HepG2 (cell line): ENCODE data around the gene CECR2. TPM values are rescaled to one million over a fixed set of nuclear protein-coding genes. Genes with fewer than 3 reads are reported as not detected.

Experiments
- ATAC-seq: fragments of 200-7000 bp; cut with Tn5 transposase; 3 replicates; pipeline ENCODE4 v1.9.1; 2020; ENCODE audit warnings: mild to moderate bottlenecking, moderate library complexity
- BruUV-seq: library from RNA; stranded (reverse); fragments of 400-500 nt; replicated peaks from 2 replicates; lab custom pipeline; 2021; lab: Mats Ljungman, UMichigan
- CTCF ChIA-PET: fragments of 300-600 bp; formaldehyde crosslinking; extraction: SDS; loops from one replicate; lab custom pipeline; 2021; ENCODE audit warnings: low total read pairs, inconsistent platforms, low intra/inter-chr PET ratio; lab: Yijun Ruan, JAX
- POLR2A ChIA-PET: fragments of 350-600 bp; sonication (Branson Sonifier 250); formaldehyde crosslinking; loops from one replicate; lab custom pipeline; 2020; ENCODE audit warnings: antibody characterized with exemption, inconsistent platforms; lab: Yijun Ruan, JAX
- DNase-seq: peaks from one replicate; pipeline ENCODE4 v3.0.0-alpha.2; 2015; ENCODE audit warnings: low spot score
- FAIRE-seq: peaks from 3 replicates; lab custom pipeline; 2011; peaks lifted over from hg19 to GRCh38; lab: Jason Lieb, UNC
- H2AFZ ChIP-seq: one replicate; pipeline ENCODE4 v1.6.1; 2011; ENCODE audit warnings: low read length, inconsistent platforms
- H3K27ac ChIP-seq: fragments of 300-600 bp; 3 replicates; pipeline ENCODE4 v1.8.0; 2011; ENCODE audit warnings: mixed run types, mild to moderate bottlenecking, mixed read lengths, low read length, inconsistent platforms; ENCODE audit not compliant: insufficient read depth; ENCODE audit errors: extremely low read length
- H3K27me3 ChIP-seq, 2 experiments: fragments of 200-600 bp in 1 of 2; 2 replicates in 1 of 2; 3 replicates in 1 of 2; pipeline versions ENCODE4 v1.6.0 to v1.8.0; 2011; ENCODE audit warnings: low read length in 2 of 2, mild to moderate bottlenecking in 2 of 2, moderate library complexity in 2 of 2, inconsistent platforms in 1 of 2; ENCODE audit not compliant: insufficient read depth in 2 of 2, control insufficient read depth in 1 of 2
- H3K36me3 ChIP-seq, 2 experiments: fragments of 200-600 bp in 1 of 2; replicated peaks in 1 of 2; 2 replicates in 1 of 2; 3 replicates in 1 of 2; pipeline versions ENCODE4 v1.5.1 to v1.8.0; 2011; ENCODE audit warnings: low read length in 2 of 2, inconsistent platforms in 1 of 2; ENCODE audit not compliant: insufficient read depth in 2 of 2, control insufficient read depth in 1 of 2
- H3K4me1 ChIP-seq: 2 replicates; pipeline ENCODE4 v1.5.1; 2012; ENCODE audit warnings: low read length, inconsistent platforms; ENCODE audit not compliant: insufficient read depth
- H3K4me2 ChIP-seq: 2 replicates; pipeline ENCODE4 v1.6.0; 2011; ENCODE audit warnings: low read depth, low read length, inconsistent platforms
- H3K4me3 ChIP-seq, 3 experiments: fragments of 200-600 bp in 1 of 3; sonication (generic), shearing (Covaris generic) in 1 of 3; replicated peaks in 1 of 3; 2 replicates each; pipeline ENCODE4 v1.5.1; 2011 to 2016; ENCODE audit warnings: low read length in 3 of 3, inconsistent platforms in 2 of 3, low read depth in 2 of 3, mild to moderate bottlenecking in 2 of 3, control low read depth in 1 of 3, mixed read lengths in 1 of 3; ENCODE audit not compliant: insufficient read depth in 1 of 3
- H3K79me2 ChIP-seq: one replicate; pipeline ENCODE4 v1.6.1; 2011; ENCODE audit warnings: low read length, inconsistent platforms; ENCODE audit not compliant: insufficient read depth
- H3K9ac ChIP-seq: 2 replicates; pipeline ENCODE4 v1.6.0; 2011; ENCODE audit warnings: mild to moderate bottlenecking, low read depth, low read length, inconsistent platforms; ENCODE audit not compliant: insufficient read depth
- H3K9me3 ChIP-seq: 2 replicates; pipeline ENCODE4 v1.5.1; 2012; ENCODE audit warnings: mild to moderate bottlenecking, low read length
- H4K20me1 ChIP-seq: 2 replicates; pipeline ENCODE4 v1.6.0; 2011; ENCODE audit warnings: inconsistent platforms, mild to moderate bottlenecking, low read length, moderate library complexity; ENCODE audit not compliant: insufficient read depth
- HOXD1 ChIP-seq: sonication (generic); formaldehyde crosslinking; IDR thresholded peaks from 2 replicates; pipeline ENCODE4 v1.5.0; 2020; ENCODE audit warnings: missing genetic modification reagents
- MAFG ChIP-seq: sonication (generic); formaldehyde crosslinking; IDR thresholded peaks from 2 replicates; pipeline ENCODE4 v1.5.1; 2020; ENCODE audit warnings: mild to moderate bottlenecking, missing genetic modification reagents
- MTF1 ChIP-seq: sonication (generic); formaldehyde crosslinking; IDR thresholded peaks from 2 replicates; pipeline ENCODE4 v1.5.0; 2020; ENCODE audit warnings: missing genetic modification reagents
- NFKB2 ChIP-seq: sonication (generic); formaldehyde crosslinking; IDR thresholded peaks from 2 replicates; pipeline ENCODE4 v1.4.0; 2020; ENCODE audit warnings: missing genetic modification reagents, borderline replicate concordance
- POLR2AphosphoS2 ChIP-seq: IDR thresholded peaks from 2 replicates; pipeline ENCODE4 v1.6.1; 2011; ENCODE audit warnings: low read depth, low read length, improper control_type of control experiment
- RBAK ChIP-seq: sonication (generic); formaldehyde crosslinking; IDR thresholded peaks from 2 replicates; pipeline ENCODE4 v1.5.1; 2020; ENCODE audit warnings: mild to moderate bottlenecking, missing genetic modification reagents
- SOX5 ChIP-seq: IDR thresholded peaks from 2 replicates; pipeline ENCODE4 v1.6.1; 2016; ENCODE audit warnings: borderline replicate concordance
- ZBTB21 ChIP-seq: sonication (generic); formaldehyde crosslinking; IDR thresholded peaks from 2 replicates; pipeline ENCODE4 v1.4.0; 2020; ENCODE audit warnings: missing genetic modification reagents
- ZFP1 ChIP-seq: IDR thresholded peaks from 2 replicates; pipeline ENCODE4 v1.6.1; 2016
- ZNF20 ChIP-seq: sonication (generic); formaldehyde crosslinking; IDR thresholded peaks from 2 replicates; pipeline ENCODE4 v1.4.0; 2020; ENCODE audit warnings: mild to moderate bottlenecking, moderate library complexity, missing genetic modification reagents
- ZNF331 ChIP-seq: sonication (generic); formaldehyde crosslinking; IDR thresholded peaks from 2 replicates; pipeline ENCODE4 v1.4.0; 2020; ENCODE audit warnings: missing genetic modification reagents
- ZNF619 ChIP-seq: sonication (generic); formaldehyde crosslinking; IDR thresholded peaks from 2 replicates; pipeline ENCODE4 v1.4.0; 2020; ENCODE audit warnings: mild to moderate bottlenecking, missing genetic modification reagents
- ZNF749 ChIP-seq: sonication (generic); formaldehyde crosslinking; IDR thresholded peaks from 2 replicates; pipeline ENCODE4 v1.8.0; 2022; ENCODE audit warnings: mild to moderate bottlenecking, missing genetic modification reagents, moderate library complexity, borderline replicate concordance
- WGBS: methylation state at CpG from one replicate; pipeline ENCODE4 v1.1.6; 2017; ENCODE audit warnings: low lambda C conversion rate; 5-methylcytosine and 5-hydroxymethylcytosine counted together
- in situ Hi-C: cut with HindIII; loops from 2 replicates; pipeline ENCODE4 v1.10.0; 2017; ENCODE audit warnings: low pct_unique_long_range_greater_than_20kb; ENCODE audit not compliant: extremely low pct_ligation_motif_present
- intact Hi-C: fragments of 100-400 bp; cut with micrococcal nuclease; formaldehyde crosslinking; loops from one replicate; pipeline ENCODE4 v1.10.0; 2022; ENCODE audit not compliant: unreplicated experiment
- polyA plus RNA-seq, 8 experiments: library from polyadenylated mRNA; depleted of rRNA in 3 of 8; stranded (reverse) in 7 of 8; unstranded in 1 of 8; fragments of >200 nt; fragmentation: Illumina TruSeq in 4 of 8; extraction: Trizol in 4 of 8; gene quantifications; 2 replicates each; pipeline versions ENCODE4 v1.2.1 to v1.2.3, GENCODE V29; 2011 to 2016; ENCODE audit warnings: low read depth in 4 of 8, missing spikeins in 1 of 8, mixed read lengths in 1 of 8; ENCODE audit not compliant: insufficient read depth in 1 of 8
- total RNA-seq, 5 experiments: library from RNA; depleted of rRNA; stranded (reverse); fragments of >200 nt; fragmentation: Illumina TruSeq; extraction: Trizol; gene quantifications; 2 replicates each; pipeline ENCODE4 v1.2.3, GENCODE V29; 2016; ENCODE audit warnings: low read depth in 1 of 5
- TF ChIP-seq, protein P1 (sequence below): sonication (generic); formaldehyde crosslinking; conservative IDR thresholded peaks from 2 replicates; pipeline ENCODE4 v1.8.0; 2022; ENCODE audit warnings: missing genetic modification reagents
- TF ChIP-seq, protein P2 (sequence below), 2 experiments: fragments of 450-650 bp in 1 of 2; sonication (generic) in 1 of 2; formaldehyde crosslinking in 1 of 2; IDR thresholded peaks; 2 replicates each; pipeline versions ENCODE4 v1.6.1 to v1.8.0; 2016 to 2022; ENCODE audit warnings: antibody characterized with exemption in 1 of 2, mild to moderate bottlenecking in 1 of 2, missing genetic modification reagents in 1 of 2

CECR2 gene
- total and polyA plus RNA-seq, 2 of the 13 experiments (the other 11 are each of a cell fraction or from before 2014, with no cell fraction given) = not detected

DNA sequence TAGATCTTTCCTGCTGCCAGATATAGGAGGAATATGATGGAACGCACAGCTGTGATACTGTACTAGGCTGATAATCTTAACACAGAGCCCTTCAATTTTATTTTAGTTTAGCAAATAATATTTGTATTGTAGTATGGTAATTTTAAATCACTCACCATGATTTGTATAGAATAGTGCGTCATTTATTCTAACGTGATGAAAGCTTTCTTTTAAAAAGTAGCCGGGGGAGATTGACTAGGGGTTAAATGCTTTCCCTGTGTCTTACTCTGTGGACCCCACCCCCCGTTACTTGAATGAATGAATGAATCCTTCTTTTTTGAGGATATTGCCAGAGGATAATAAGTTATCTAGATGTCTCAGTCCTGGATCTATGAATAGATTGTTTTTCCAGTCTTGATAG lies 72.1 kb downstream of the CECR2 start:
- no peaks in the 10 kb centered on the region for H3K4me1 ChIP-seq
- intact Hi-C loops = no loop called here
- no peak overlapping the region for H2AFZ ChIP-seq
- no peaks in the 10 kb centered on the region for H3K36me3 ChIP-seq
- no peak for ATAC-seq
- BruUV-seq = no TSS peak
- 23% methylated on average over 5 of the region's 5 CpGs for WGBS
- in situ Hi-C loops = no loop called here
- H3K79me2 ChIP-seq = no peaks in the 10 kb centered on the region
- ChIA-PET POLR2A (no interaction called here), CTCF (no interaction called here)
- H3K27ac ChIP-seq = no peak overlapping the region
- no peak overlapping the region for H3K9ac ChIP-seq
- FAIRE-seq = no peak
- peaks cover 0 to 26% of the 10 kb centered on the region in 2 experiments; a peak in 3 of 5 replicates for H3K27me3 ChIP-seq
- H3K9me3 ChIP-seq = no peaks in the 10 kb centered on the region
- H3K4me3 ChIP-seq = no peak overlapping the region
- no peak for DNase-seq
- no peaks in the 10 kb centered on the region for H4K20me1 ChIP-seq
- no peak overlapping the region for H3K4me2 ChIP-seq
- TF ChIP-seq, protein P1, sequence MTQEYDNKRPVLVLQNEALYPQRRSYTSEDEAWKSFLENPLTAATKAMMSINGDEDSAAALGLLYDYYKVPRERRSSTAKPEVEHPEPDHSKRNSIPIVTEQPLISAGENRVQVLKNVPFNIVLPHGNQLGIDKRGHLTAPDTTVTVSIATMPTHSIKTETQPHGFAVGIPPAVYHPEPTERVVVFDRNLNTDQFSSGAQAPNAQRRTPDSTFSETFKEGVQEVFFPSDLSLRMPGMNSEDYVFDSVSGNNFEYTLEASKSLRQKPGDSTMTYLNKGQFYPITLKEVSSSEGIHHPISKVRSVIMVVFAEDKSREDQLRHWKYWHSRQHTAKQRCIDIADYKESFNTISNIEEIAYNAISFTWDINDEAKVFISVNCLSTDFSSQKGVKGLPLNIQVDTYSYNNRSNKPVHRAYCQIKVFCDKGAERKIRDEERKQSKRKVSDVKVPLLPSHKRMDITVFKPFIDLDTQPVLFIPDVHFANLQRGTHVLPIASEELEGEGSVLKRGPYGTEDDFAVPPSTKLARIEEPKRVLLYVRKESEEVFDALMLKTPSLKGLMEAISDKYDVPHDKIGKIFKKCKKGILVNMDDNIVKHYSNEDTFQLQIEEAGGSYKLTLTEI (CRISPR knock-in tag) = no peak
- TF ChIP-seq ZNF619 (no peak), POLR2AphosphoS2 (no peak), MAFG (CRISPR knock-in tag) (no peak), ZBTB21 (CRISPR knock-in tag) (no peak), HOXD1 (CRISPR knock-in tag) (no peak), SOX5 (CRISPR knock-in tag) (no peak), RBAK (CRISPR knock-in tag) (no peak), ZFP1 (CRISPR knock-in tag) (no peak), NFKB2 (CRISPR knock-in tag) (no peak), ZNF331 (CRISPR knock-in tag) (no peak), MTF1 (CRISPR knock-in tag) (no peak), ZNF749 (CRISPR knock-in tag) (no peak), ZNF20 (CRISPR knock-in tag) (no peak)
- TF ChIP-seq, protein P2, sequence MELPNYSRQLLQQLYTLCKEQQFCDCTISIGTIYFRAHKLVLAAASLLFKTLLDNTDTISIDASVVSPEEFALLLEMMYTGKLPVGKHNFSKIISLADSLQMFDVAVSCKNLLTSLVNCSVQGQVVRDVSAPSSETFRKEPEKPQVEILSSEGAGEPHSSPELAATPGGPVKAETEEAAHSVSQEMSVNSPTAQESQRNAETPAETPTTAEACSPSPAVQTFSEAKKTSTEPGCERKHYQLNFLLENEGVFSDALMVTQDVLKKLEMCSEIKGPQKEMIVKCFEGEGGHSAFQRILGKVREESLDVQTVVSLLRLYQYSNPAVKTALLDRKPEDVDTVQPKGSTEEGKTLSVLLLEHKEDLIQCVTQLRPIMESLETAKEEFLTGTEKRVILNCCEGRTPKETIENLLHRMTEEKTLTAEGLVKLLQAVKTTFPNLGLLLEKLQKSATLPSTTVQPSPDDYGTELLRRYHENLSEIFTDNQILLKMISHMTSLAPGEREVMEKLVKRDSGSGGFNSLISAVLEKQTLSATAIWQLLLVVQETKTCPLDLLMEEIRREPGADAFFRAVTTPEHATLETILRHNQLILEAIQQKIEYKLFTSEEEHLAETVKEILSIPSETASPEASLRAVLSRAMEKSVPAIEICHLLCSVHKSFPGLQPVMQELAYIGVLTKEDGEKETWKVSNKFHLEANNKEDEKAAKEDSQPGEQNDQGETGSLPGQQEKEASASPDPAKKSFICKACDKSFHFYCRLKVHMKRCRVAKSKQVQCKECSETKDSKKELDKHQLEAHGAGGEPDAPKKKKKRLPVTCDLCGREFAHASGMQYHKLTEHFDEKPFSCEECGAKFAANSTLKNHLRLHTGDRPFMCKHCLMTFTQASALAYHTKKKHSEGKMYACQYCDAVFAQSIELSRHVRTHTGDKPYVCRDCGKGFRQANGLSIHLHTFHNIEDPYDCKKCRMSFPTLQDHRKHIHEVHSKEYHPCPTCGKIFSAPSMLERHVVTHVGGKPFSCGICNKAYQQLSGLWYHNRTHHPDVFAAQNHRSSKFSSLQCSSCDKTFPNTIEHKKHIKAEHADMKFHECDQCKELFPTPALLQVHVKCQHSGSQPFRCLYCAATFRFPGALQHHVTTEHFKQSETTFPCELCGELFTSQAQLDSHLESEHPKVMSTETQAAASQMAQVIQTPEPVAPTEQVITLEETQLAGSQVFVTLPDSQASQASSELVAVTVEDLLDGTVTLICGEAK (IDR thresholded peaks at IDR 0.05) = no peak
- TF ChIP-seq, protein P2 (CRISPR knock-in tag; IDR thresholded peaks at IDR 0.05) = no peak
